SK-N-SH (cell line): ENCODE data around the gene FLYWCH2.
A peak's percentile ranks its signal among the peaks of the same experiment; 100 is the strongest.

Experiments
- CHD2 ChIP-seq: fragments of 150-350 bp; IDR thresholded peaks from 2 replicates; pipeline ENCODE4 v1.6.1; 2018; ENCODE audit warnings: low read length; ENCODE audit not compliant: partially characterized antibody
- CTCF ChIP-seq: fragments of 200-600 bp; sonication (generic); IDR thresholded peaks from 2 replicates; pipeline ENCODE4 v1.6.1; 2017; ENCODE audit warnings: antibody characterized with exemption, mild to moderate bottlenecking, moderate library complexity
- EP300 ChIP-seq, 2 experiments: IDR thresholded peaks; 2 replicates each; pipeline versions ENCODE4 v1.4.0 to v1.6.1; 2012; ENCODE audit warnings: borderline replicate concordance in 1 of 2, low read depth in 1 of 2, low read length in 1 of 2
- EZH2phosphoT487 ChIP-seq: fragments of 200-600 bp; sonication (generic); IDR thresholded peaks from 2 replicates; pipeline ENCODE4 v1.6.1; 2017; ENCODE audit warnings: low read depth, mixed run types, mild to moderate bottlenecking, antibody characterized with exemption, moderate library complexity, borderline replicate concordance
- FOXJ3 ChIP-seq: sonication (generic); formaldehyde crosslinking; IDR thresholded peaks from 2 replicates; pipeline ENCODE4 v1.5.1; 2020; ENCODE audit warnings: mild to moderate bottlenecking, missing genetic modification reagents
- MXI1 ChIP-seq: IDR thresholded peaks from 2 replicates; pipeline ENCODE4 v1.6.1; 2012; ENCODE audit warnings: mild to moderate bottlenecking, low read depth, low read length, improper control_type of control experiment
- POLR2AphosphoS5 ChIP-seq: IDR thresholded peaks from 2 replicates; pipeline ENCODE4 v1.6.1; 2012; ENCODE audit warnings: low read depth, low read length
- RAD21 ChIP-seq: IDR thresholded peaks from 2 replicates; pipeline ENCODE4 v1.6.1; 2012; ENCODE audit warnings: mild to moderate bottlenecking, low read length
- REST ChIP-seq: IDR thresholded peaks from 2 replicates; pipeline ENCODE4 v1.6.1; 2012; ENCODE audit warnings: mild to moderate bottlenecking, low read depth, low read length, moderate library complexity
- SIN3A ChIP-seq: IDR thresholded peaks from 2 replicates; pipeline ENCODE4 v1.6.1; 2012; ENCODE audit warnings: low read depth, mild to moderate bottlenecking, low read length, moderate library complexity, borderline replicate concordance
- SMC3 ChIP-seq: IDR thresholded peaks from 2 replicates; pipeline ENCODE4 v1.6.1; 2012; ENCODE audit warnings: low read depth, low read length, improper control_type of control experiment
- TAF1 ChIP-seq: IDR thresholded peaks from 2 replicates; pipeline ENCODE4 v1.6.1; 2012; ENCODE audit warnings: low read depth, mild to moderate bottlenecking, low read length, moderate library complexity, borderline replicate concordance
- TF ChIP-seq, protein P1 (sequence below): fragments of 150-350 bp; IDR thresholded peaks from 2 replicates; pipeline ENCODE4 v1.6.1; 2017; ENCODE audit warnings: antibody characterized with exemption, low read length, low read depth, borderline replicate concordance

- TF ChIP-seq RAD21 (no peak), POLR2AphosphoS5 (no peak), CTCF (no peak), EP300 (IDR thresholded peaks at IDR 0.05; ENCODE audit: borderline replicate concordance in 1 of 2, low read depth in 1 of 2, low read length in 1 of 2) (no peak), FOXJ3 (CRISPR knock-in tag) (no peak), CHD2 (no peak), SMC3 (no peak), TAF1 (no peak), REST (peak; percentile 96), SIN3A (no peak), EZH2phosphoT487 (no peak), MXI1 (no peak)
- TF ChIP-seq, protein P1, sequence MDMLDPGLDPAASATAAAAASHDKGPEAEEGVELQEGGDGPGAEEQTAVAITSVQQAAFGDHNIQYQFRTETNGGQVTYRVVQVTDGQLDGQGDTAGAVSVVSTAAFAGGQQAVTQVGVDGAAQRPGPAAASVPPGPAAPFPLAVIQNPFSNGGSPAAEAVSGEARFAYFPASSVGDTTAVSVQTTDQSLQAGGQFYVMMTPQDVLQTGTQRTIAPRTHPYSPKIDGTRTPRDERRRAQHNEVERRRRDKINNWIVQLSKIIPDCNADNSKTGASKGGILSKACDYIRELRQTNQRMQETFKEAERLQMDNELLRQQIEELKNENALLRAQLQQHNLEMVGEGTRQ = no peak
Measured at GRCh38 chr16:2860826-2861567, 22.0 kb upstream of the FLYWCH2 start.
